AG04450 (cell line): ENCODE data around the gene STIP1. TPM values are rescaled to one million over a fixed set of nuclear protein-coding genes. Genes with fewer than 3 reads are reported as not detected.
"Not testable (repeated sequence)": the region's sequence is repeated elsewhere in the genome, so short reads cannot be mapped to it uniquely, and the experiment has no call there.

Experiments used
- CTCF ChIA-PET: fragments of 300-600, 350-600 bp; formaldehyde crosslinking; extraction: SDS; loops from one replicate; lab custom pipeline; 2022; ENCODE audit warnings: antibody characterized with exemption, inconsistent platforms; lab: Charles Lee
- POLR2A ChIA-PET: fragments of 350-600 bp; formaldehyde crosslinking; extraction: SDS; loops from one replicate; lab custom pipeline; 2021; ENCODE audit warnings: antibody characterized with exemption, inconsistent platforms; lab: Yijun Ruan, JAX
- DNase-seq: peaks from one replicate; pipeline ENCODE4 v3.0.0-alpha.2; 2011; ENCODE audit warnings: low read depth, low spot score
- H3K27ac ChIP-seq: one replicate; pipeline ENCODE4 v1.5.1; 2012; ENCODE audit warnings: low read depth, low read length, control low read depth
- H3K27me3 ChIP-seq: one replicate; pipeline ENCODE4 v1.6.0; 2012; ENCODE audit warnings: low read length; ENCODE audit not compliant: control insufficient read depth, insufficient read depth
- H3K4me3 ChIP-seq: 2 replicates; pipeline ENCODE4 v1.5.1; 2011; ENCODE audit warnings: mild to moderate bottlenecking, low read depth, low read length, control low read depth
- H3K9me3 ChIP-seq: 2 replicates; pipeline ENCODE4 v1.5.1; 2012; ENCODE audit warnings: low read length; ENCODE audit not compliant: control insufficient read depth, insufficient read depth
- CTCF ChIP-seq: IDR thresholded peaks from 2 replicates; pipeline ENCODE4 v1.5.1; 2011; ENCODE audit warnings: low read depth, low read length, control low read depth, inconsistent platforms
- polyA plus RNA-seq: library from polyadenylated mRNA; depleted of rRNA; stranded (reverse); fragments of >200 nt; gene quantifications from 2 replicates; pipeline ENCODE4 v1.2.3, GENCODE V29; 2011

Gene STIP1
- polyA plus RNA-seq, 1 experiment: 171 TPM

DNA sequence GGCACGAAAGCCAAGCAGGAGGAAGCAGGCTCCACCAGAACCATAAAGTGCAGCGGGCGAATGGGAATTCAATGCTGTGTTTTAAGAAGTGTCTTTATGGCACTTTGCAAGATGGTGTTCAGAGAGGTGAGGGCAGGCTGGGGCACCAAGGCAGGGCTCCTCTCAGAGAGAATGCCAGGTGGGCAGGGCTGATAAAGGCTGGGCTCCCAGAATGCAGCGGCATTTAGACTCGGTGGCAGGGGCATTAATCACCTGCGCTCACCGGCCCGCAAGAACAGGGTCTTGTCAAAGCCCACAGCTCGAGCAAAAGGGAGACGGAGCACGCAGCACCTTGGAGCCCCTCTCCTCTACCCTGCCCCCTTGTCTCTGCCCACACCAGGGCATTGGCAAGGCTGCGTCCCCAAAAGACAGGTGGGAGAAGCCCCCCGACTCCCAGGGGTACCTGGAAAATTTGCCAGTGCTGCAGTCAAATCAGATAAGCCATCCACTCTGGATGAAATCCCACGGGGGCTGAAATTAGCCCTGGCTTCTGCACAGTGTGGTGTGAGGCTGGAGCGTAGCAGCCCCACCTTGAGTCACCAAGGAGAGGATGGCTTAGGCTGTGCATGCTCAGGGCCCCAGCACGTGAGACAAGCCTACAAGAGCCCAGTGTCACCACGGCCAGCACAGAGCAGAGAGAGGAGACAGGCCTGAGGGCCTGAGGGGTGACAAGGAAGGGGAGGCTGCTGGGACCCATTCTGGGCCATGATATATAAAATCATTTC, 28.2 kb upstream of the STIP1 start:
- H3K27ac ChIP-seq: no peak overlapping the region
- POLR2A ChIA-PET: no interaction called here
- TF ChIP-seq CTCF: no peak
- DNase-seq: no peak
- H3K4me3 ChIP-seq: no peak overlapping the region
- no peaks in the 10 kb centered on the region for H3K9me3 ChIP-seq
- H3K27me3 ChIP-seq: no peaks in the 10 kb centered on the region
- CTCF ChIA-PET: no interaction called here

- CTCF ChIA-PET: interaction anchor here (3.3 kb wide), 1 partner anchor 8 kb away, joined by 14 read pairs; no protein-coding TSS in a partner anchor
- TF ChIP-seq CTCF: no peak
Observed at GRCh38 chr11:64161037-64161436, 24.9 kb upstream of the STIP1 start.

GRCh38 chr11:64162769-64163168, 23.2 kb upstream of the STIP1 start:
- H3K9me3 ChIP-seq, DNase-seq, POLR2A ChIA-PET, H3K27ac ChIP-seq, H3K4me3 ChIP-seq, H3K27me3 ChIP-seq: not testable (repeated sequence)
- CTCF ChIA-PET: interaction anchor here (1.2 to 3.3 kb wide), 3 partner anchors 10 to 15 kb away, joined by 3 to 14 read pairs (median 4); no protein-coding TSS in a partner anchor

More at GRCh38 chr11:64161037-64161436, 24.9 kb upstream of the STIP1 start:
- POLR2A ChIA-PET: no interaction called here
- Histone ChIP-seq H3K27me3 (no peaks in the 10 kb centered on the region), H3K4me3 (no peak overlapping the region), H3K9me3 (no peaks in the 10 kb centered on the region; the same call in 1 of the 2 replicates), H3K27ac (no peak overlapping the region)
- no peak for DNase-seq

DNA sequence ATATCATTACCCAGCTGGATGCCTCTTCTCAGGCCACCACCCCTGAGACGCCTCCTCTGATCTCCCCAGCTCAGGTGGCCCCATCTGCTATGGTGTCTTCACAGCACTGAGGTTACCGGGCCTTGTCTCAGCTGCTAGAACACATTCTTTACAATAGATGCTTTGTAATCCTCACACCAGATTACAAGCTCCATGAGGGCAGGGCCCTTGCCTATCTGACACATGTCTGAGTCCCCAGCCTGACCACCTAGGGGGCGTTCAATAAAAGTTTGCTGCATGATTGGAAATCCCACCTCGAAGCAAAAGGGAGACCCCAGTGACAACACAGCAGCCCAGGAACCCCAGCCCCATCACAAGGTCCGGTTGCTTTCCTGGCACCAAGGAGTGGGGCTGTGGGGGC, 22.0 kb upstream of the STIP1 start:
- no peak for DNase-seq
- no peak overlapping the region for H3K27ac ChIP-seq
- H3K9me3 ChIP-seq: no peaks in the 10 kb centered on the region; the same call in 1 of the 2 replicates
- H3K4me3 ChIP-seq: no peak overlapping the region
- ChIA-PET POLR2A (interaction anchor here (0.9 kb wide), 1 partner anchor 21 kb away, joined by 6 read pairs; no protein-coding TSS in a partner anchor), CTCF (interaction anchor here (1.2 to 3.3 kb wide), 2 partner anchors 11 to 16 kb away, joined by 3 to 14 read pairs; no protein-coding TSS in a partner anchor)
- H3K27me3 ChIP-seq: no peaks in the 10 kb centered on the region
- TF ChIP-seq CTCF: no peak

GRCh38 chr11:64164392-64165312, 21.3 kb upstream of the STIP1 start:
- no peaks in the 10 kb centered on the region for H3K27me3 ChIP-seq
- H3K27ac ChIP-seq: no peak overlapping the region
- CTCF ChIA-PET: interaction anchor here (0.9 to 3.3 kb wide), 3 partner anchors 12 to 13 kb away, joined by 3 to 14 read pairs (median 3); no protein-coding TSS in a partner anchor
- no peaks in the 10 kb centered on the region; the same call in 1 of the 2 replicates for H3K9me3 ChIP-seq
- TF ChIP-seq CTCF: no peak
- POLR2A ChIA-PET: interaction anchor here (0.9 to 2.0 kb wide), 2 partner anchors 20 to 21 kb away, joined by 6 to 9 read pairs; partner anchors contain the start of gene STIP1
- no peak for DNase-seq
- H3K4me3 ChIP-seq: peak overlapping the region; percentile 68
